Naive thymus-derived CD4-positive, alpha-beta T cell (primary cell): Measurements from ENCODE around the gene TSPAN9. TPM values are rescaled to one million over a fixed set of nuclear protein-coding genes. Genes with fewer than 3 reads are reported as not detected.

Source experiments
- ATAC-seq: fragments of 150-1000 bp; cut with Tn5 transposase; 2 replicates; pipeline ENCODE4 v1.10.0; 2021; ENCODE audit warnings: mild to moderate bottlenecking, moderate library complexity
- CTCF ChIA-PET: fragments of 350-600 bp; sonication (Branson Sonifier 250); formaldehyde crosslinking; loops from one replicate; lab custom pipeline; 2021; ENCODE audit warnings: antibody characterized with exemption; lab: Charles Lee
- POLR2A ChIA-PET: fragments of 350-600 bp; sonication (Branson Sonifier 250); formaldehyde crosslinking; loops from one replicate; lab custom pipeline; 2021; ENCODE audit warnings: antibody characterized with exemption, inconsistent platforms; lab: Charles Lee
- DNase-seq, 9 donors: peaks; one replicate each; pipeline versions ENCODE4 v3.0.0 to v3.0.0-alpha.2; 2020 to 2022; ENCODE audit warnings: mixed read lengths in 1 of 9
- H3K27ac ChIP-seq: one replicate; pipeline ENCODE4 v1.7.0; 2013; ENCODE audit warnings: mild to moderate bottlenecking, low read depth, low read length, moderate library complexity
- H3K27me3 ChIP-seq, 2 donors: one replicate each; pipeline ENCODE4 v1.7.0; 2013; ENCODE audit warnings: low read length in 2 of 2, mild to moderate bottlenecking in 2 of 2, moderate library complexity in 2 of 2; ENCODE audit not compliant: control insufficient read depth in 2 of 2, insufficient read depth in 2 of 2
- H3K36me3 ChIP-seq, 3 experiments: 1 replicate in 2 of 3; 2 replicates in 1 of 3; pipeline ENCODE4 v1.7.0; 2013; ENCODE audit warnings: low read length in 3 of 3, mild to moderate bottlenecking in 3 of 3, moderate library complexity in 1 of 3; ENCODE audit not compliant: insufficient read depth in 3 of 3, control insufficient read depth in 2 of 3
- H3K4me1 ChIP-seq, 2 donors: one replicate each; pipeline ENCODE4 v1.7.0; 2013; ENCODE audit warnings: low read length in 2 of 2, mild to moderate bottlenecking in 2 of 2, moderate library complexity in 1 of 2; ENCODE audit not compliant: control insufficient read depth in 2 of 2, insufficient read depth in 2 of 2
- H3K4me3 ChIP-seq: 2 replicates; pipeline ENCODE4 v1.7.0; 2013; ENCODE audit warnings: mild to moderate bottlenecking, low read length
- H3K9me3 ChIP-seq, 3 experiments: 1 replicate in 2 of 3; 2 replicates in 1 of 3; pipeline ENCODE4 v1.7.0; 2013; ENCODE audit warnings: low read length in 3 of 3; ENCODE audit not compliant: control insufficient read depth in 2 of 3
- H3K27ac Mint-ChIP-seq, 9 donors: one replicate each; pipeline ENCODE4 v1.8.0; 2020 to 2022; ENCODE audit warnings: mixed read lengths in 9 of 9, mild to moderate bottlenecking in 8 of 9, moderate library complexity in 5 of 9, inconsistent platforms in 2 of 9
- H3K27me3 Mint-ChIP-seq, 5 donors: one replicate each; pipeline ENCODE4 v1.8.0; 2021 to 2022; ENCODE audit warnings: mixed read lengths in 5 of 5, mild to moderate bottlenecking in 1 of 5
- H3K36me3 Mint-ChIP-seq, 5 donors: one replicate each; pipeline ENCODE4 v1.8.0; 2020 to 2022; ENCODE audit warnings: mixed read lengths in 5 of 5, mild to moderate bottlenecking in 3 of 5, inconsistent platforms in 1 of 5
- H3K4me1 Mint-ChIP-seq, 7 donors: one replicate each; pipeline ENCODE4 v1.8.0; 2020 to 2022; ENCODE audit warnings: mixed read lengths in 7 of 7, mild to moderate bottlenecking in 3 of 7, inconsistent platforms in 1 of 7
- H3K4me3 Mint-ChIP-seq, 10 donors: one replicate each; pipeline ENCODE4 v1.8.0; 2020 to 2022; ENCODE audit warnings: mild to moderate bottlenecking in 10 of 10, mixed read lengths in 10 of 10, moderate library complexity in 6 of 10, inconsistent platforms in 2 of 10
- H3K9me3 Mint-ChIP-seq, 11 donors: one replicate each; pipeline ENCODE4 v1.8.0; 2020 to 2022; ENCODE audit warnings: mixed read lengths in 11 of 11, mild to moderate bottlenecking in 4 of 11, inconsistent platforms in 1 of 11, moderate library complexity in 1 of 11
- intact Hi-C, 2 donors: fragments of 100-400 bp; cut with micrococcal nuclease; formaldehyde crosslinking; loops; one replicate each; pipeline ENCODE4 v1.15.1; 2023
- polyA plus RNA-seq, 2 donors: library from polyadenylated mRNA; unstranded; fragments of 300-500 nt; fragmentation: Illumina TruSeq; gene quantifications; one replicate each; pipeline ENCODE4 v1.2.3, GENCODE V29; 2021
- total RNA-seq, 6 experiments: library from RNA in 5 of 6; stranded (reverse) in 5 of 6; gene quantifications; 1 replicate in 5 of 6; 2 replicates in 1 of 6; pipeline ENCODE4 v1.2.3 and lab custom pipeline; 2021 to 2026

TSPAN9 gene
- total and polyA plus RNA-seq, 7 experiments from 2014 or later: 0.20 to 1.8 (median 1.1) TPM; not detected in 1

DNA sequence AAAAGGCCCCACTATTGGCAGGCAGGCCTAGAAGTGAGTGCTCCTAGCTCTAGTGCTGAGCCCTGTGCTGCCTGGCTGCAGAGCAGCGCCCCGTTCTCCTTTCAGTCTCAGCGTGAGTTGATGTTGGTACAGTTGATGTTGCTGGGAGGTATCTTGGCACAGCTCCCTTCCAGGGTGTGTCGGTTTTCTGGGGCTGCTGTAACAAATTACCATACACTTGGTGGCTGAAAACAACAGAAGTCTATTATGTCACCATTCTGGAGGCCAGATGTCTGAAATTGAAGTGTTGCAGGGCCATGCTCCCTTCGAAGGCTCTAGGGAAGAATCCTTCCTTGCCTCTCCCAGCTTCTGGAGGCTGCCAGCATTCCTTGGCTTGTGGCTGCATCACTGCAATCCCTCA is 151.4 kb downstream of the TSPAN9 start:
- CTCF ChIA-PET: no interaction called here
- H3K4me1 Mint-ChIP-seq: peaks cover 0 to 4% (median 0%) of the 10 kb centered on the region in 7 donors
- Histone ChIP-seq H3K4me1 (no peaks in the 10 kb centered on the region), H3K27me3 (no peaks in the 10 kb centered on the region), H3K36me3 (no peaks in the 10 kb centered on the region), H3K27ac (no peak overlapping the region), H3K4me3 (no peak overlapping the region), H3K9me3 (no peaks in the 10 kb centered on the region)
- intact Hi-C loops: no loop called here
- ATAC-seq (no peak), DNase-seq (no peak)
- H3K4me3 Mint-ChIP-seq: no peak overlapping the region
- H3K27ac Mint-ChIP-seq: no peak overlapping the region
- peaks cover 0 to 4% (median 0%) of the 10 kb centered on the region in 11 donors for H3K9me3 Mint-ChIP-seq
- peaks cover 0 to 15% (median 4%) of the 10 kb centered on the region in 5 donors for H3K36me3 Mint-ChIP-seq
- peaks cover 0 to 8% (median 0%) of the 10 kb centered on the region in 5 donors for H3K27me3 Mint-ChIP-seq
- POLR2A ChIA-PET: no interaction called here

- intact Hi-C loops: no loop called here
- no peaks in the 10 kb centered on the region for H3K27me3 ChIP-seq
- ATAC-seq: no peak
- Mint-ChIP-seq H3K4me3 (no peak overlapping the region), H3K4me1 (peaks cover 0 to 4% (median 0%) of the 10 kb centered on the region in 7 donors), H3K9me3 (peaks cover 0 to 4% (median 0%) of the 10 kb centered on the region in 11 donors), H3K27me3 (peaks cover 0 to 11% (median 2%) of the 10 kb centered on the region in 5 donors), H3K36me3 (peaks cover 0 to 15% (median 4%) of the 10 kb centered on the region in 5 donors), H3K27ac (no peak overlapping the region)
- no peak overlapping the region for H3K4me3 ChIP-seq
- ChIA-PET CTCF (interaction anchor here (0.5 kb wide), 1 partner anchor 206 kb away, joined by 4 read pairs; no protein-coding TSS in a partner anchor), POLR2A (no interaction called here)
- no peaks in the 10 kb centered on the region for H3K4me1 ChIP-seq
- H3K36me3 ChIP-seq: no peaks in the 10 kb centered on the region
- no peak overlapping the region for H3K27ac ChIP-seq
- H3K9me3 ChIP-seq: no peaks in the 10 kb centered on the region
- no peak for DNase-seq
Observed at GRCh38 chr12:3229577-3229976, 152.4 kb downstream of the TSPAN9 start.

DNA sequence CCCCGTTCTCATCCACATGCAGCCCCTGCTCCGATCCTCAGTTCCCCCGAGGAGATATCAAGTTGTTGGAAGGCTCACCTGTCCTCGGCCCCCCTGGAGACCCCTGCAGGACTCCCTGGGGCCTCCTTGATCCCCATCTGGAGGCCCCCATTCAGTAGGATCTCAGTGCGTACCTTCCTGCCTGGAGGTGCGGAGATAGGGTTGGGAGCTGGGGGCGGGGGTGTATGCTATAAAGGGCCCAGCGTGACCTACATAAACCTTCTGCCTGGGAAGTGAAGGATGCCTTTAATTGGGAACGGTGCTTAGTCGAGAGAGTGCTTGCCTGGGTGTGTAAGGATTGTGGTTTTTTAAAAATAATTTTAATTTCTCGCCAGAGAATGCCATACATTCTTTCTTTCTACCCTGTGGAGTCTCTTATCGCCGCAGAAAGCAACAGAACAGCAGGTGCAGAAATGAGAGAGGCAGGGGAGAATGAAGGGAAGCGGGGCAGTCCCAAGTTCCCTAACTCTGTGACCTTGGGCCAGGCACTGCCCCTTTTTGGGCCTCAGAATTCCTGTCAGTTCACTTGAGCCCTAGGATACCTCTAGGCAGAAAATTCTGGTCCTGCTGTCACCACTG is 153.7 kb downstream of the TSPAN9 start:
- CTCF ChIA-PET: no interaction called here
- H3K36me3 Mint-ChIP-seq: peaks cover 0 to 15% (median 4%) of the 10 kb centered on the region in 5 donors
- H3K4me3 ChIP-seq: no peak overlapping the region
- H3K4me1 ChIP-seq: no peaks in the 10 kb centered on the region
- peaks cover 0 to 12% (median 2%) of the 10 kb centered on the region in 5 donors for H3K27me3 Mint-ChIP-seq
- peaks cover 0 to 4% (median 0%) of the 10 kb centered on the region in 11 donors for H3K9me3 Mint-ChIP-seq
- no peak overlapping the region for H3K27ac ChIP-seq
- POLR2A ChIA-PET: no interaction called here
- H3K27me3 ChIP-seq: no peaks in the 10 kb centered on the region
- no peaks in the 10 kb centered on the region for H3K4me1 Mint-ChIP-seq
- no peak overlapping the region for H3K27ac Mint-ChIP-seq
- DNase-seq (no peak), ATAC-seq (no peak)
- no peaks in the 10 kb centered on the region for H3K36me3 ChIP-seq
- no peaks in the 10 kb centered on the region for H3K9me3 ChIP-seq
- no peak overlapping the region for H3K4me3 Mint-ChIP-seq
- intact Hi-C loops: no loop called here

DNA sequence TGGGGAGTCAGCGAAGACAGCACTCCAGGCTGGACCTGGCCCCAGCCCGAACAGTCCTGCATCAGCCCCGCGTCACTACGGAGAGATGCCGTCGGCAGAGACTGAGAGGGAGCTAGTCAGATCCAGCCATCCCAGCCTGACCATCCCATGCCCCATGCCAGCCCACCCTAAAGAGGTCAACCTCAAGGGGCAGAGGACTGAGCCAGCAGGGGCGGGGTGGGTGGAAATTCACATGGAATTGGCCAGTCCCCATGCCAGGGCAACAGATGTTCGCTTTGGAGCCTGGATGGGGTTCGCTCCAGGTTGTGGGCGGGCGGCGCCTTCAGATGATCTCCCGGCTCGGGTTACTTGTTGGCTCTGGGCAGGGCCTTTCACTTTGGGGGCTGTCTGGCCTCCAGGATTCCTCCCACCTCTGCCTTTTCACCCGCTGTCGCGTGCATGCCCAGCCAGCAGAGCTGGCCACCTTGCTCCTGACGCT is 154.3 kb downstream of the TSPAN9 start:
- Mint-ChIP-seq H3K4me3 (no peak overlapping the region), H3K36me3 (peaks cover 0 to 15% (median 4%) of the 10 kb centered on the region in 5 donors), H3K4me1 (no peaks in the 10 kb centered on the region), H3K9me3 (peaks cover 0 to 4% (median 0%) of the 10 kb centered on the region in 11 donors), H3K27ac (no peak overlapping the region), H3K27me3 (peaks cover 0 to 17% (median 2%) of the 10 kb centered on the region in 5 donors)
- POLR2A ChIA-PET: no interaction called here
- Histone ChIP-seq H3K4me1 (no peaks in the 10 kb centered on the region), H3K27me3 (no peaks in the 10 kb centered on the region), H3K9me3 (no peaks in the 10 kb centered on the region), H3K4me3 (no peak overlapping the region), H3K36me3 (no peaks in the 10 kb centered on the region), H3K27ac (no peak overlapping the region)
- ATAC-seq (no peak), DNase-seq (no peak)
- intact Hi-C loops: no loop called here
- CTCF ChIA-PET: no interaction called here

DNA sequence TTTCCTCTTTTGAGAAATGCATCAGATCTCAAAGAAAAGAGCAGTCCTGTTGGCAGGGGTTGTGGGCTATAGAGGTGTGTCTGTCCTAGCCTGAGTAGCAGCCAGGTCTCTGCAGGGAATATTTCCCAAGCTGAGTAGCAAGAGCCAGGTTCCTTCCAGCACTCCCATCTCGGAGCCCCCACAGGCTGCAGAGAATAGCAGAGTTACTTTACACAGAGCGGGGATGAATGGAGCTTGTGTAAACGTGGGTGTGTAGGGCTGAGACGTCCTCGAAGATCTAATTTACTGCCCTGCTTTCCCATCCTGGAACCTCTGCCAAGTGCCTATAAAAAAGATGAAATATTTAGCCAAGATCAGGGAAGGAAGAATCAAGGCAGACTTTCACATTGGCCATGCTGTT is 156.6 kb downstream of the TSPAN9 start:
- DNase-seq (no peak), ATAC-seq (no peak)
- Histone ChIP-seq H3K4me1 (no peaks in the 10 kb centered on the region), H3K27ac (no peak overlapping the region), H3K4me3 (no peak overlapping the region), H3K27me3 (no peaks in the 10 kb centered on the region), H3K9me3 (no peaks in the 10 kb centered on the region), H3K36me3 (no peaks in the 10 kb centered on the region)
- Mint-ChIP-seq H3K9me3 (peaks cover 0 to 4% (median 0%) of the 10 kb centered on the region in 11 donors), H3K4me3 (no peak overlapping the region), H3K27ac (no peak overlapping the region), H3K4me1 (no peaks in the 10 kb centered on the region), H3K36me3 (peaks cover 0 to 11% (median 2%) of the 10 kb centered on the region in 5 donors), H3K27me3 (peaks cover 0 to 24% (median 3%) of the 10 kb centered on the region in 5 donors)
- intact Hi-C loops: no loop called here
- ChIA-PET POLR2A (no interaction called here), CTCF (no interaction called here)

DNA sequence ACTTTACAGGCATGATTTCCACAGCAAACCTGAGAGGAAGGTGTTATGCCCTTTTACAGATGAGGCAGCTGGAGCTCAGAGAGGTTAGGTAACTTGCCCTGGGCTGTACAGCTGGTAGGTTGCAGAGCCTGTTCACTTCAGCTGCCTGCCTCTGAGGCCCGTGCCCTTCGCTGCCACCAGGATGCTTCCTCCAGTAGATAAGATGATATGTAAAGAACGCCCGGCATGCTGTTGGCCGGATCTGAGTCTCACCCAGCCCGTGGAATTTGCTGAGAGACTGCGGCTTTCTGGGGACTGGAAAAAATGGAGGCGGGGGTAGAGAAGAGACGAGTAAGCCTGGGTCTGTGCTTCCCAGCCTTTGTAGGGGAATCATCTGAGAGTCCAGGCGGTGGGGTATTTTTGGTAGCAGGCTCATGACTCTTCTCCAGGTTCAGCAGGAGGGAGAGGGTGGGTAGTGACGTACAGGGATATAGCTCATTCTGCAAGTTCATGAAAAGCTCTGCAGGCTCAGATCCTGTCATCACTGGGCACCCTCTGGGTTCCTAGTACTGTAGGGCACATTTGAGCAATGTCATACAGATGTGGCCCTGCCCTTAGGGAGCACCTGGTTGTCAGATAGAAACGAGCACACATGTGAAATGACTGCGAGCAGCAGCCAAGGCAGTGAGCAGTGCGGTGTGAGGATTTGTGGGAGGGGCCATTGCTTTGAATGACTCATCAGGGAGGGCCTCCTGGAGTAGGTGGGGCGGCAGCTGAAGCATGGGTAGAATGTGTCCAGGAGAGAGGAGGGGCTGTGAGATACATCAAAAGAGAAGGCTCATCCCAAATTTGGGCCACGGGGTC is 159.4 kb downstream of the TSPAN9 start:
- Mint-ChIP-seq H3K9me3 (no peaks in the 10 kb centered on the region), H3K4me3 (no peak overlapping the region), H3K27ac (no peak overlapping the region), H3K27me3 (peaks cover 0 to 24% (median 0%) of the 10 kb centered on the region in 5 donors), H3K4me1 (no peaks in the 10 kb centered on the region), H3K36me3 (no peaks in the 10 kb centered on the region)
- CTCF ChIA-PET: no interaction called here
- no peaks in the 10 kb centered on the region for H3K36me3 ChIP-seq
- H3K9me3 ChIP-seq: no peaks in the 10 kb centered on the region
- no peak for ATAC-seq
- POLR2A ChIA-PET: no interaction called here
- H3K4me1 ChIP-seq: no peaks in the 10 kb centered on the region
- intact Hi-C loops: no loop called here
- DNase-seq: no peak
- H3K4me3 ChIP-seq: no peak overlapping the region
- H3K27me3 ChIP-seq: no peaks in the 10 kb centered on the region
- no peak overlapping the region for H3K27ac ChIP-seq
